HG02970 (cell line): ENCODE measurements around the gene FAM174C.
"Not testable (repeated sequence)": the region's sequence is repeated elsewhere in the genome, so short reads cannot be mapped to it uniquely, and the experiment has no call there.

Experiments
- ATAC-seq: cut with Tn5 transposase; IDR thresholded peaks from one replicate; pipeline ENCODE4 v1.9.1; 2021; ENCODE audit warnings: mild to moderate bottlenecking, moderate library complexity, moderate number of reproducible peaks; ENCODE audit not compliant: unreplicated experiment, low FRiP score

The FAM174C gene

GRCh38 chr19:1295169-1296012 lies 20.1 kb downstream of the FAM174C start:
- no peak for ATAC-seq

- no peak for ATAC-seq
These were observed 20.7 kb downstream of the FAM174C start for GRCh38 chr19:1296078-1296477.

GRCh38 chr19:1296575-1297271 lies 21.4 kb downstream of the FAM174C start:
- no peak for ATAC-seq

GRCh38 chr19:1298235-1298634 lies 22.9 kb downstream of the FAM174C start:
- ATAC-seq: no peak

- no peak for ATAC-seq
These were observed 24.5 kb downstream of the FAM174C start for GRCh38 chr19:1299801-1300200.

- no peak for ATAC-seq
These were observed 25.6 kb downstream of the FAM174C start for GRCh38 chr19:1300744-1301490.

- ATAC-seq: no peak
These were observed 27.4 kb downstream of the FAM174C start for GRCh38 chr19:1302533-1303239.

- ATAC-seq: no peak
These were observed 29.0 kb downstream of the FAM174C start for GRCh38 chr19:1304197-1304924.

GRCh38 chr19:1305354-1305753 lies 30.0 kb downstream of the FAM174C start:
- ATAC-seq: not testable (repeated sequence)

GRCh38 chr19:1307320-1307719 lies 32.0 kb downstream of the FAM174C start:
- no peak for ATAC-seq

GRCh38 chr19:1307755-1308303 lies 32.5 kb downstream of the FAM174C start:
- no peak for ATAC-seq

GRCh38 chr19:1308718-1309117 lies 33.4 kb downstream of the FAM174C start:
- no peak for ATAC-seq

- no peak for ATAC-seq
These were observed 34.9 kb downstream of the FAM174C start for GRCh38 chr19:1309977-1310852.

- ATAC-seq: no peak
These were observed 35.5 kb downstream of the FAM174C start for GRCh38 chr19:1310853-1311180.

- ATAC-seq: no peak
These were observed 36.3 kb downstream of the FAM174C start for GRCh38 chr19:1311543-1312091.

GRCh38 chr19:1312767-1313694 lies 37.7 kb downstream of the FAM174C start:
- ATAC-seq: no peak
